ENCODE measurements around the gene TRAPPC6A. TPM values are rescaled to one million over a fixed set of nuclear protein-coding genes. Genes with fewer than 3 reads are reported as not detected.

The TRAPPC6A gene
- total RNA-seq, 1 experiment from 2014 or later = 26.9 TPM

- Histone ChIP-seq H3K36me3 (ENCODE audit: control insufficient read depth in 1 of 2, insufficient read depth in 2 of 2, low read length in 2 of 2) (no peaks in the 10 kb centered on the region), H2AFZ (ENCODE audit: low read depth, low read length, poor library complexity, severe bottlenecking) (no peak overlapping the region), H3K4me2 (ENCODE audit: low read length) (peak overlapping the region; percentile 96)
These were observed 25.3 kb downstream of the TRAPPC6A start for GRCh38 chr19:45152504-45153338.

DNA sequence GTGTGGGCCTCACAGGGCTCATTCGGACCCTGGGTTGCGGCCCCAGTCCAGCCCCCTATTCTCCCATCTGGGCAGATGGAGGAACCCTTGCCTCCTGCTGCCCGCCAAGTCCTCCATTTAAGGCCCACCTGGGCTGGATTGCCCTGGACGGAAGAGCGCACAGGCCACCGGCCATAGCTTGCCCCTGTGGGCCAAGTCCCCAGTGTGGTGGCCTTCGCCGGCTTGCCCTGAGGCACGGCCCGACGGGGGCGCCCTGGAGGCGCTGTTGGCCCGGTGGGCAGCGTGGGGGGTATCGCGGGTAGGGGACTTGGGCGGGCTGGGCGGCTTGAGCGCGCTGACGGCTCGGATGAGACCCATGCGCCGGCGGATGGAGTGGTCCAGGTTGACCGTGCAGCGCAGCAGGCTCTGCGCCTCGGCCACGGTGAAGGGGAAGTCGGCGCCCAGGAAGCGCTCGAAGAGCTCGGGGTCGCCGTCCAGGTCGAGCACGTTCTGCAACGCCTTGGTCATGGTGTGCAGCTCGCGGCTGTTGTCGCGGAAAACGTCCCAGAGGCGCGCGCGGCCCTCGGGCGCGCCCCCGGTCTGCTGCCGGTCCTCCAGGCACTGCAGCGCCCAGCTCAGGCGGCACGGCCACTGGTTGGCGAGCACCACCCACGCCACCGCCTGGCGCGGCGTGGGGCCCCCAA lies 26.1 kb downstream of the TRAPPC6A start:
- Histone ChIP-seq H4K20me1 (ENCODE audit: insufficient read depth) (no peaks in the 10 kb centered on the region), H2AFZ (ENCODE audit: low read depth, low read length, poor library complexity, severe bottlenecking) (no peak overlapping the region), H3K9me3 (ENCODE audit: control insufficient read depth in 1 of 2, insufficient read depth in 1 of 2, low read depth in 1 of 2, low read length in 2 of 2) (no peaks in the 10 kb centered on the region), H3K9ac (ENCODE audit: low read length) (no peak overlapping the region), H3K4me2 (ENCODE audit: low read length) (no peak overlapping the region), H3K79me2 (ENCODE audit: insufficient read depth, low read length) (no peaks in the 10 kb centered on the region), H3K27ac (ENCODE audit: low read depth, low read length) (no peak overlapping the region), H3K36me3 (ENCODE audit: control insufficient read depth in 1 of 2, insufficient read depth in 2 of 2, low read length in 2 of 2) (no peaks in the 10 kb centered on the region), H3K4me3 (replicated peaks in 1 of 2; ENCODE audit: low read depth in 1 of 2, low read length in 2 of 2) (no peak overlapping the region), H3K9me2 (ENCODE audit: insufficient read depth) (no peaks in the 10 kb centered on the region), H3K4me1 (ENCODE audit: control insufficient read depth in 1 of 2, insufficient read depth in 2 of 2, low read length in 2 of 2) (peaks cover 32 to 61% of the 10 kb centered on the region in 2 experiments), H3K27me3 (ENCODE audit: insufficient read depth, low read length) (no peaks in the 10 kb centered on the region)
- intact Hi-C loops (cut with micrococcal nuclease) = no loop called here
- TF ChIP-seq ZBTB33 (IDR thresholded peaks at IDR 0.05; ENCODE audit: extremely low read depth, insufficient replicate concordance, low read length) (no peak), POLR2A (IDR thresholded peaks at IDR 0.05; ENCODE audit: borderline replicate concordance, extremely low read depth, insufficient read depth, insufficient read length) (no peak), ZNF274 (IDR thresholded peaks at IDR 0.05; ENCODE audit: low read depth, low read length) (no peak), ZFX (IDR thresholded peaks at IDR 0.05) (no peak), CEBPB (IDR thresholded peaks at IDR 0.05; ENCODE audit: low read depth) (no peak), YY1 (IDR thresholded peaks at IDR 0.05; ENCODE audit: extremely low read depth, insufficient replicate concordance, low read depth, low read length) (no peak), ATF3 (IDR thresholded peaks at IDR 0.05) (no peak), SIN3A (IDR thresholded peaks at IDR 0.05; ENCODE audit: low read depth) (no peak)
- TF ChIP-seq, protein P1, sequence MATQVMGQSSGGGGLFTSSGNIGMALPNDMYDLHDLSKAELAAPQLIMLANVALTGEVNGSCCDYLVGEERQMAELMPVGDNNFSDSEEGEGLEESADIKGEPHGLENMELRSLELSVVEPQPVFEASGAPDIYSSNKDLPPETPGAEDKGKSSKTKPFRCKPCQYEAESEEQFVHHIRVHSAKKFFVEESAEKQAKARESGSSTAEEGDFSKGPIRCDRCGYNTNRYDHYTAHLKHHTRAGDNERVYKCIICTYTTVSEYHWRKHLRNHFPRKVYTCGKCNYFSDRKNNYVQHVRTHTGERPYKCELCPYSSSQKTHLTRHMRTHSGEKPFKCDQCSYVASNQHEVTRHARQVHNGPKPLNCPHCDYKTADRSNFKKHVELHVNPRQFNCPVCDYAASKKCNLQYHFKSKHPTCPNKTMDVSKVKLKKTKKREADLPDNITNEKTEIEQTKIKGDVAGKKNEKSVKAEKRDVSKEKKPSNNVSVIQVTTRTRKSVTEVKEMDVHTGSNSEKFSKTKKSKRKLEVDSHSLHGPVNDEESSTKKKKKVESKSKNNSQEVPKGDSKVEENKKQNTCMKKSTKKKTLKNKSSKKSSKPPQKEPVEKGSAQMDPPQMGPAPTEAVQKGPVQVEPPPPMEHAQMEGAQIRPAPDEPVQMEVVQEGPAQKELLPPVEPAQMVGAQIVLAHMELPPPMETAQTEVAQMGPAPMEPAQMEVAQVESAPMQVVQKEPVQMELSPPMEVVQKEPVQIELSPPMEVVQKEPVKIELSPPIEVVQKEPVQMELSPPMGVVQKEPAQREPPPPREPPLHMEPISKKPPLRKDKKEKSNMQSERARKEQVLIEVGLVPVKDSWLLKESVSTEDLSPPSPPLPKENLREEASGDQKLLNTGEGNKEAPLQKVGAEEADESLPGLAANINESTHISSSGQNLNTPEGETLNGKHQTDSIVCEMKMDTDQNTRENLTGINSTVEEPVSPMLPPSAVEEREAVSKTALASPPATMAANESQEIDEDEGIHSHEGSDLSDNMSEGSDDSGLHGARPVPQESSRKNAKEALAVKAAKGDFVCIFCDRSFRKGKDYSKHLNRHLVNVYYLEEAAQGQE (IDR thresholded peaks at IDR 0.05; ENCODE audit: low read depth) = no peak
- DNase-seq (ENCODE audit: low read depth, low spot score) (no peak), ATAC-seq (no peak)
- no TSS peak for BruUV-seq (replicated peaks)
- ChIA-PET CTCF (no interaction called here), POLR2A (no interaction called here), RAD21 (ENCODE audit: low non-redundant PET in 1 of 2, low total read pairs in 2 of 2, uncharacterized antibody in 2 of 2, unreplicated experiment in 2 of 2) (interaction anchor here in 1 of 2 experiments (0.5 kb wide), 1 partner anchor 180 kb away, joined by 3 read pairs; no protein-coding TSS in a partner anchor)

More at GRCh38 chr19:45152504-45153338, 25.3 kb downstream of the TRAPPC6A start:
- ATAC-seq = no peak
- Histone ChIP-seq H4K20me1 (ENCODE audit: insufficient read depth) (no peaks in the 10 kb centered on the region), H3K27ac (ENCODE audit: low read depth, low read length) (no peak overlapping the region; the same call in 1 of the 2 replicates), H3K27me3 (ENCODE audit: insufficient read depth, low read length) (no peaks in the 10 kb centered on the region), H3K4me3 (replicated peaks in 1 of 2; ENCODE audit: low read depth in 1 of 2, low read length in 2 of 2) (no peak overlapping the region), H3K4me1 (ENCODE audit: control insufficient read depth in 1 of 2, insufficient read depth in 2 of 2, low read length in 2 of 2) (peaks cover 32 to 61% of the 10 kb centered on the region in 2 experiments), H3K9ac (ENCODE audit: low read length) (no peak overlapping the region), H3K9me3 (ENCODE audit: control insufficient read depth in 1 of 2, insufficient read depth in 1 of 2, low read depth in 1 of 2, low read length in 2 of 2) (no peaks in the 10 kb centered on the region), H3K79me2 (ENCODE audit: insufficient read depth, low read length) (no peaks in the 10 kb centered on the region), H3K9me2 (ENCODE audit: insufficient read depth) (no peaks in the 10 kb centered on the region)
- no peak for TF ChIP-seq JUND (IDR thresholded peaks at IDR 0.05)
- CTCF ChIA-PET = interaction anchor here (0.6 kb wide), 1 partner anchor 156 kb away, joined by 3 read pairs; no protein-coding TSS in a partner anchor
- POLR2A ChIA-PET = no interaction called here
- no TSS peak for BruUV-seq (replicated peaks)
- intact Hi-C loops (cut with micrococcal nuclease) = no loop called here
- RAD21 ChIA-PET (ENCODE audit: low non-redundant PET in 1 of 2, low total read pairs in 2 of 2, uncharacterized antibody in 2 of 2, unreplicated experiment in 2 of 2) = no interaction called here
- DNase-seq (ENCODE audit: low read depth, low spot score) = no peak
